Right lobe of liver (tissue), 6 donors: ENCODE data around the gene MCTP1. TPM values are rescaled to one million over a fixed set of nuclear protein-coding genes. Genes with fewer than 3 reads are reported as not detected.

Source experiments
- ATAC-seq, 4 donors: fragments of 200-7000 bp; cut with Tn5 transposase; one replicate each; pipeline ENCODE4 v1.9.1; 2020; ENCODE audit warnings: mild to moderate bottlenecking in 4 of 4, moderate library complexity in 4 of 4
- DNase-seq, 3 donors: peaks; one replicate each; pipeline ENCODE4 v3.0.0-alpha.2; 2020
- H3K27ac ChIP-seq, 3 donors: fragments of 200-600 bp; one replicate each; pipeline ENCODE4 v1.8.0; 2022
- H3K27me3 ChIP-seq, 2 donors: fragments of 200-600 bp; one replicate each; pipeline ENCODE4 v1.8.0; 2022
- H3K36me3 ChIP-seq, 4 donors: fragments of 200-600 bp; sonication (generic) in 1 of 4; one replicate each; pipeline versions ENCODE4 v1.5.1 to v1.8.0; 2017 to 2022; ENCODE audit warnings: control low read depth in 1 of 4
- H3K4me1 ChIP-seq, 4 donors: fragments of 200-600 bp; sonication (generic) in 1 of 4; one replicate each; pipeline versions ENCODE4 v1.5.1 to v1.8.0; 2017 to 2022; ENCODE audit warnings: control low read depth in 1 of 4
- H3K4me3 ChIP-seq, 3 donors: fragments of 200-600 bp; one replicate each; pipeline ENCODE4 v1.8.0; 2022
- H3K9me3 ChIP-seq, 4 donors: fragments of 200-600 bp; sonication (generic) in 1 of 4; one replicate each; pipeline versions ENCODE4 v1.5.1 to v1.8.0; 2017 to 2022; ENCODE audit warnings: control low read depth in 1 of 4
- CTCF ChIP-seq, 4 donors: fragments of 200-600 bp in 3 of 4; fragments of 450-650 bp in 1 of 4; IDR thresholded peaks; one replicate each; pipeline versions ENCODE4 v1.5.1 to v1.8.0; 2016 to 2022; ENCODE audit warnings: antibody characterized with exemption in 4 of 4, mild to moderate bottlenecking in 2 of 4
- POLR2A ChIP-seq: fragments of 450-650 bp; IDR thresholded peaks from one replicate; pipeline ENCODE4 v1.6.1; 2017; ENCODE audit warnings: antibody characterized with exemption, mild to moderate bottlenecking
- WGBS: methylation state at CpG from one replicate; pipeline ENCODE4 v1.1.6; 2018; ENCODE audit warnings: low coverage, low lambda C conversion rate; ENCODE audit not compliant: insufficient coverage; ENCODE audit errors: missing lambda C conversion rate; 5-methylcytosine and 5-hydroxymethylcytosine counted together
- intact Hi-C, 2 donors: fragments of 100-400 bp; cut with DNase I; formaldehyde crosslinking; loops; one replicate each; pipeline versions ENCODE4 v1.11.2 to v1.14.1; 2022
- total RNA-seq, 6 experiments: library from RNA; depleted of rRNA in 2 of 6; stranded (reverse); fragments of >200 nt in 2 of 6; fragmentation: NEBNext Ultra II Directional in 3 of 6; extraction: Animal tissue kit (Norgen Biotek cat#: 25700) in 3 of 6; gene quantifications; one replicate each; pipeline versions ENCODE4 v1.1.0 to v1.2.4, GENCODE V29; 2016 to 2023
- donor health status: DM: no; HTN: yes; CAD: no.
- donor health status: DM: no; HTN: no; CAD: no.
- donor health status: DM: no; HTN: no; CAD: no.
- donor health status: DM: no; HTN: yes; CAD: no.
- donor health status: DM: no; HTN: yes; CAD: no.

The MCTP1 gene
- total RNA-seq, 6 experiments from 2014 or later = 1.2 to 5.9 (median 3.5) TPM

GRCh38 chr5:94903726-94904125, 381.2 kb downstream of the MCTP1 start:
- H3K36me3 ChIP-seq = no peaks in the 10 kb centered on the region
- TF ChIP-seq POLR2A (no peak), CTCF (IDR thresholded peaks at IDR 0.05) (no peak)
- no peaks in the 10 kb centered on the region for H3K4me1 ChIP-seq
- H3K27ac ChIP-seq = no peak overlapping the region
- H3K4me3 ChIP-seq = no peak overlapping the region
- ATAC-seq (no peak), DNase-seq (no peak)
- H3K9me3 ChIP-seq = no peaks in the 10 kb centered on the region
- 61% methylated on average over 3 of the region's 3 CpGs for WGBS
- no peaks in the 10 kb centered on the region for H3K27me3 ChIP-seq
- intact Hi-C loops = no loop called here

GRCh38 chr5:94901191-94901979, 383.5 kb downstream of the MCTP1 start:
- H3K36me3 ChIP-seq = no peaks in the 10 kb centered on the region
- intact Hi-C loops = no loop called here
- ATAC-seq (no peak), DNase-seq (no peak)
- TF ChIP-seq CTCF (IDR thresholded peaks at IDR 0.05) (no peak), POLR2A (no peak)
- WGBS = 46% methylated on average over 5 of the region's 5 CpGs
- no peak overlapping the region for H3K4me3 ChIP-seq
- no peak overlapping the region for H3K27ac ChIP-seq
- H3K27me3 ChIP-seq = no peaks in the 10 kb centered on the region
- H3K4me1 ChIP-seq = no peaks in the 10 kb centered on the region
- no peaks in the 10 kb centered on the region for H3K9me3 ChIP-seq

GRCh38 chr5:94900006-94900505, 384.8 kb downstream of the MCTP1 start:
- no peaks in the 10 kb centered on the region for H3K4me1 ChIP-seq
- intact Hi-C loops = no loop called here
- no peaks in the 10 kb centered on the region for H3K36me3 ChIP-seq
- ATAC-seq (no peak), DNase-seq (no peak)
- no peak overlapping the region for H3K27ac ChIP-seq
- WGBS = 66% methylated on average over 3 of the region's 3 CpGs
- no peak overlapping the region for H3K4me3 ChIP-seq
- TF ChIP-seq POLR2A = no peak
- no peak for TF ChIP-seq CTCF (IDR thresholded peaks at IDR 0.05)
- no peaks in the 10 kb centered on the region for H3K27me3 ChIP-seq
- H3K9me3 ChIP-seq = no peaks in the 10 kb centered on the region

GRCh38 chr5:94893412-94894135, 391.3 kb downstream of the MCTP1 start:
- no peak overlapping the region for H3K4me3 ChIP-seq
- intact Hi-C loops = no loop called here
- no peak for ATAC-seq
- no peaks in the 10 kb centered on the region for H3K27me3 ChIP-seq
- no peaks in the 10 kb centered on the region for H3K4me1 ChIP-seq
- no peaks in the 10 kb centered on the region for H3K36me3 ChIP-seq
- TF ChIP-seq CTCF (IDR thresholded peaks at IDR 0.05) (peak in 2 of 4 donors; percentile 6 to 12), POLR2A (no peak)
- no peak for DNase-seq
- no peak overlapping the region for H3K27ac ChIP-seq
- no peaks in the 10 kb centered on the region for H3K9me3 ChIP-seq
- 38% methylated on average over 5 of the region's 5 CpGs for WGBS
